Activated T-helper 9 cell treated with anti-CD3 and anti-CD28 coated beads, Interleukin-2, amount 50 U/mL, for 16 hours (primary cell): ENCODE data around the gene LGR6.

ENCODE experiments used
- DNase-seq: peaks from one replicate; pipeline ENCODE4 v3.0.0-alpha.2; 2020; ENCODE audit warnings: low read depth

The LGR6 gene

DNA sequence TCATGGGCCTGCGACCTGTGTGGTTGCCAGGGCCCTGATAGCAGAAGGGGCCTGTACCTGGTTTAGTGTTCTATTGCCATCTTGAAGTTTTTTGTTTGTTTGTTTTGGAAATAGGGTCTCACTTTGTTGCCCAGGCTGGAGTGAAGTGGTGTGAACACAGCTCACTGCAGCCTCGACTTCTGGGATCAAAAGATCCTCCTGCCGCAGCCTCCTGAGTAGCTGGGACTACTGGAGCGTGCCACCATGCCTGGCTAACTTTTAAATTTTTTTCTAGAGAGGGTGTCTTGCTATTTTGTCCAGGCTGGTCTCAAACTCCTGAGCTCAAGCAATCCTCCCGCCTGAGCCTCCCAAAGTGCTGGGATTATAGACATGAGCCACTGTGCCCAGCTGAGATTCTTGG is 75.2 kb downstream of the LGR6 start:
- no peak for DNase-seq

GRCh38 chr1:202270871-202271326 is 77.3 kb downstream of the LGR6 start:
- DNase-seq, result no peak

- DNase-seq, result no peak
Measured at GRCh38 chr1:202272103-202272845, 78.7 kb downstream of the LGR6 start.

- no peak for DNase-seq
Measured at GRCh38 chr1:202274611-202275010, 81.0 kb downstream of the LGR6 start.

DNA sequence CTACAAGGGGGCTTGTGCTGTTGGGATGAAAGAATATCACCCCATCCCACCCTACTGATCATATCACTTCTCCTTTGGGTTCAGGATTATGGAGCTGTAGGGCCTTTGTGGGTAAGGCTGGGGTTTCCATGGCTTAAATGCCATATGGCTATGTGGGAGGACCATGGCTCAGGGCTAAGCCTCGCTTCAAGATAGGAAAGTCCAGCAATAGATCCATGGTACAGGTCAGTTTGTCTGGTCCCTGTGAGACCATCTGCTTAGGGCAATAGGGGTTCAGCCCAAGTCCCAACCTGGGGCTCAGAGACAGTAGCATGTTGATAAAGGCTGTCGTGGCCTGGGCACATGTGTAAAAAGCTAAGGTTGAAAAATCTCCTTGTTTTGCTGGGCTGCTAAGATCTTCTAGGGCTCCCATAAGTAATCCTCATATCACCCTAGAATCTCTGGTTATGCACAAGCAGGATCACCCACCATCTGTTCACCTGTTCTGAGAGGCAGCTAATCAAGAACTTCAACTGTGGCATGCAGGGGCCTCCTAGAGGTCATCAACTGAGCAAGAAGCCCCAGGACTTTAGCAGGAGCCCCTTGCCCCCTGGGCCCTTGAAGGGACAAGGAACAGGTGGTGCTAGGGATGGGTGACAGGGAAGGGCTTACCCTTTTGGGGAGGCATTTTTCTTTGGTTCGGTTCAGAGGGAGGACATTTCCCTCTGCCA is 81.6 kb downstream of the LGR6 start:
- no peak for DNase-seq

DNA sequence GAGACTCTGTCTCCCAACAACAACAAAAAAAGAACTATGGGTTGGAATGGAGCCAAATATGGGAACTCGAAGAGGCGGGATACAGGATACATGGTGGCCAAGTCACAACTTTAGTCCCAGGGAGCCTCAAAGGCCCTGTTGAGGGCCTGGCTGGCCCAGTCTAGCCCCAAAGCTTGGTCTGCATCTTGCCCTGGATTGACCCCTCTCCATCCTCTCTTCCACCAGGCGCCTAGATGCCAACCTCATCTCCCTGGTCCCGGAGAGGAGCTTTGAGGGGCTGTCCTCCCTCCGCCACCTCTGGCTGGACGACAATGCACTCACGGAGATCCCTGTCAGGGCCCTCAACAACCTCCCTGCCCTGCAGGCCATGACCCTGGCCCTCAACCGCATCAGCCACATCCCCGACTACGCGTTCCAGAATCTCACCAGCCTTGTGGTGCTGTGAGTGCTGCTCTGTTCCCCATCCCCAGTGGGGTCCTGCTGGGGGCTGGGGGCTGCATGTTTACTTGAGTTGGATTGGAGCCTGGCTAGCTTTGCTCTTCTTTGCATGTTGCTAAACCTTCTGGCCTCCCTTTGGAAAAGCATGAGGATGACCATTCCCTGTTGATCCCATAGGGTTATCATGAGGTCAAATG is 82.6 kb downstream of the LGR6 start:
- no peak for DNase-seq

DNA sequence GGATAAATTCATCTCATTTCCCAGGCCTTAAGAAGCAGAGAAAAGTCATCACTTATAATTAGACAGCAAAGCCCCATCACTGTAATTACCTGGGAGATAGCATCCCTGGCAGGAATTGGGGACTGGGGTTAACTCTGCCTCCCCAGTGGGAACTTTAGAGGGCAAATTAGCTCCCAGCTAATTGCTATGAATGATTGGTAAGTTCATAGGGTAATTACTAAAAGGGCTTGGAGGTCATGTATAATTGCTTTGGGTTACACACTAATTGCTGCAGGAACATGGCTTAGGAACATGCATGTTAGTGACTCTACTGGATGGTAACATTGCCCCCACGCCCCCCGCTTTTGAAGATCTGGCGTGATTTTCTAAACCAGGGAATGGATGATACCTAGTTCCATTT is 83.3 kb downstream of the LGR6 start:
- no peak for DNase-seq

- DNase-seq, result no peak
Measured at GRCh38 chr1:202278751-202279150, 85.2 kb downstream of the LGR6 start.

DNA sequence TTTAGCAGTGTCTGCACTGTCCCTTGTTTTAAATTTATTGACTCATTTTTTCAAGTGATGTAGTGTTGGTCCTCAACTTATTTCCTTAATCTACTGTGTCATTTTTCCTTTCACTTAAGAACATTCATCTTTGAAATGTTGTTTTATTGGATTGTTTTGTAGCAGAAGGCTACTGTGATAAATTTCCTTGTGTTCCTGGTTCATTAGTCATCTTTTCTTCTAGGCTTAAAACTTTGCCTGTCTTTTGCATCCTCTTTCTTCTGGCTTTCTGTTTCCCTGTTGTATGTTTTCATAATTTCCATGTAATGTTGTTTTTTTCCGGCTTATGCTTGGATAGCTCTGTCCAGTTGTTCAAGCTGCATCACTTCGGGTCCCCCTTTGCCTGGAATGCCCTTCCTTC is 86.2 kb downstream of the LGR6 start:
- DNase-seq, result no peak

GRCh38 chr1:202280595-202280994 is 87.0 kb downstream of the LGR6 start:
- DNase-seq, result no peak

DNA sequence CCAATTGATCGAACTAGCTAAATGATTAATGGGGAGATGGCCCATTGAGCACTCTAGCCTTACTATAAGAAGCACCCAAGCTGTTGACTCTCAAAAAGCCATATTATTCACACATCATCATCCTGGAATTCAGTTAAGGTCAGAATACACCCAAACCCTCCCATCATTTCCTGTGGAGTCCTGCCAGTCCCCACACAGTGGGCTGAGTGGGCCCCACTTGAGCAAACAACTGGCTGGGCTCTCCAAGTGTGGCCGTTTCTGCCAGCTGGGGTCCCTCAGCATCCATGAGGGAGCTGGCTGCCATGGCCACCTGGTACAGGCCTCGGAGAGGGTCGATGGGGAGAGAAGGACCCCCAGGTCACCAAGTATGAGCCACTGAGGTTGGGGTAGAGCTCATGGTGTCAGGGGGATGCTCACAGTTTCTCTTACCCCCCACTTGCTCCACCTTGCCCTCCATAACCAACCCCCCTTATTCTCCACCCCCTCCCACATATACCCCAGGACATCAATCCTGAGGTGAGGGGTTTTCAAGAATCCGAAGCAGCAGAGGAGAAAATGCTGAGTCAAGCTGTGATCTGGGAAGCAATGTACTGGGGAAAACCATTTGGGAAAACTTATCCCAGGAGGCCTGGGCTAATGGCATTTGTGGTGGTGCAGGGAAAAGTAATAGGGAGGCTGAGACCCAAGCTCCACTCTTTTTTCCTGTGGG is 87.9 kb downstream of the LGR6 start:
- DNase-seq, result no peak

GRCh38 chr1:202282025-202282371 is 88.4 kb downstream of the LGR6 start:
- DNase-seq, result no peak

- no peak for DNase-seq
Measured at GRCh38 chr1:202282596-202283283, 89.1 kb downstream of the LGR6 start.

DNA sequence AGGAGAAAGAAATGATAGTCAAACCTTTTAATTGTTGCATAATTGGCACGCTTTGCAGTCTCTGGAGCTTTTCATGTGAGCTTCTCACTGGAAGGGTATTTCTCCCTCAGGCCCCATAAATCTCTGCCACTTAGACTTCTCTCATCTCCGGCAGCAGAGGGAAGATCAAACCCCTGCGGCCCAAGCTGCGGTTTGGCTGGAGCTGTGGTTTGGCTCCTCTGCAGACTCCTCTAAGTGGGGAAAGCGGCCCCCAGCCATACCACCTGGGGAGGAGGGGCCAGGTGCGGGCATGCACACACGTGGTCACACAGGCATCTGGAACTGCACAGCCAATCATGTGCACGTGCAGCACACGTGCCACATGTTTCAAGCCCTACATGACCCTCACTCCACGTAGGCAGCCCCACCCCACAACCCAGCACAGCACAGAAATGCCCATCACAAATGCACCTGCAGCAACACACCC is 89.8 kb downstream of the LGR6 start:
- no peak for DNase-seq

- no peak for DNase-seq
Measured at GRCh38 chr1:202283991-202284390, 90.4 kb downstream of the LGR6 start.

- no peak for DNase-seq
Measured at GRCh38 chr1:202285908-202286307, 92.3 kb downstream of the LGR6 start.

DNA sequence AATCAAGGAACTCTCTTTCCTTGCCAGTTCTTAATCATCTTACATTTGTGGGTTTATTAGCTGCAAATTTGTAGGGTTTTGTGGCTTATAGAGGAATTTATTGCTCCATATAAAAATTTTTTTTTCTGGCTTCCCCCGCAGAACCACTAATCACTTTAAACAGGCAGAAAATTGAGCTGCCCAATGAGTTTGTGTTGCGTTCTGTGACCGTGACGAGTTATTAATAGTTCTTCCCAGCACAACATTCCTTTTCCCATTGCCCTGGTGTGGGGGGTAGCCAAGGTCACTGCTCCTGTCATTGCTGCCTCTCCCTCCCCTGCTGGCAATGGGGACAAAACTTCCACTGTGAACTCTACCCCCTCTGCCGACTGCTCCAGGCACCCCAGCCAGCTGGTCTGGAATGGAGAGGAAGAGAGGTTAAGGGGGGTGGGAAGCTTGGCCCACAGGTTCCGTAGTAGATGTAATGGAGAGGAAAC is 93.1 kb downstream of the LGR6 start:
- DNase-seq, result no peak

DNA sequence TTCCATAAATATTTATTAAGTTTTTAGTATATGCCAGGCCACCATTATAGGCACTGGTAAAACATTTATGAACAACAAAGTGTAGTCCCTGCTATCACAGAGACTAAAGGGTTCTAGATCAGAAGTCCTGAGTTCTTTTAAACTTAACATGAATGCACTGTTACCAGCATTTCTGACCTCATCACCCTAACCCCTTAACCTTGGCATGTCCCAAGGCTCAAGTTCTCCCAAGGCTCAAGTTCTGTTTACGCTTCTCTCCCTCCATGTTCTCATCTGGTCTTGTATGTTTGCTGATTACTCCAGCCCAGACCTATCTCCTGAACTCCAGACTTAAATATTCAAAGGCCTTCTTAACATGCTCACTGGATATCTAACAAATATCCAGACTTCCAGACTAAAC is 93.6 kb downstream of the LGR6 start:
- no peak for DNase-seq

- DNase-seq, result no peak
Measured at GRCh38 chr1:202288177-202288576, 94.6 kb downstream of the LGR6 start.

DNA sequence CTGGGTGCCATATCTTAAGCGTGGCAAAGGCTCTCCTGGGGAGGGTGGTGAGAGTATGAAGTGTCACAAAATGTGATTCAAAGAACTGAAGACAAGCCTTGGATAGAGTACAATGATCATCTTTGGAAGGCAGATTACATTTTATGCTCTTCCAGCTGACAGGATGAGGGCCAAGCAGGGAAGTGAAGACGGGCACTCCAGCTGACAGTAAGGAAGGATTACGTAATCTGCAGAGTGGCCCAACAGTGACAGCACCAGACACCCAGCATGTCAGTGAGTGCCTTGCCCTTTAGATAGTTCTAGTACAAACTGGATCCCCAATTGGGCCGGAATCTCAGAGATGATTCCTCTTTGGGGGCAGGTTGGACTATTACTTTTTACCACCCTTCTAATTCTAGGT is 95.4 kb downstream of the LGR6 start:
- DNase-seq, result no peak

- DNase-seq, result no peak
Measured at GRCh38 chr1:202291001-202291400, 97.4 kb downstream of the LGR6 start.
